ENCODE measurements around the gene KBTBD13.

DNA sequence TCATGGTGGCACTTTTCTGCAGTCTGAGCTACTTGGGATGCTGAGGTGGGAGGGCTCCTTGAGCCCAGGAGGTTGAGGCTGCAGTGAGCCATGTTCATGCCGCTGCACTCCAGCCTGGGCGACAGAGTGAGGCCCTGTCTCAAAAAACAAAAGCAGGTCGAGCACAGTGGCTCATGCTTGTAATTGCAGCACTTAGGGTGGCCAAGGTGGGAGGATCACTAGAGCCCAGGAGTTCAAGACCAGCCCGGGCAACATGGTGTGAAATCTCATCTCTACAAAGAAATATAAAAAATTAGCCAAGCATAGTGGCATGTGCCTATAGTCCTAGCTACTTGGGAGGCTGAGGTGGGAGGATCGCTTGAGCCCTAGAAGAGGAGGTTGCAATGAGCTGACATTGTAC lies 28.5 kb downstream of the KBTBD13 start:
- TF ChIP-seq, protein P1, sequence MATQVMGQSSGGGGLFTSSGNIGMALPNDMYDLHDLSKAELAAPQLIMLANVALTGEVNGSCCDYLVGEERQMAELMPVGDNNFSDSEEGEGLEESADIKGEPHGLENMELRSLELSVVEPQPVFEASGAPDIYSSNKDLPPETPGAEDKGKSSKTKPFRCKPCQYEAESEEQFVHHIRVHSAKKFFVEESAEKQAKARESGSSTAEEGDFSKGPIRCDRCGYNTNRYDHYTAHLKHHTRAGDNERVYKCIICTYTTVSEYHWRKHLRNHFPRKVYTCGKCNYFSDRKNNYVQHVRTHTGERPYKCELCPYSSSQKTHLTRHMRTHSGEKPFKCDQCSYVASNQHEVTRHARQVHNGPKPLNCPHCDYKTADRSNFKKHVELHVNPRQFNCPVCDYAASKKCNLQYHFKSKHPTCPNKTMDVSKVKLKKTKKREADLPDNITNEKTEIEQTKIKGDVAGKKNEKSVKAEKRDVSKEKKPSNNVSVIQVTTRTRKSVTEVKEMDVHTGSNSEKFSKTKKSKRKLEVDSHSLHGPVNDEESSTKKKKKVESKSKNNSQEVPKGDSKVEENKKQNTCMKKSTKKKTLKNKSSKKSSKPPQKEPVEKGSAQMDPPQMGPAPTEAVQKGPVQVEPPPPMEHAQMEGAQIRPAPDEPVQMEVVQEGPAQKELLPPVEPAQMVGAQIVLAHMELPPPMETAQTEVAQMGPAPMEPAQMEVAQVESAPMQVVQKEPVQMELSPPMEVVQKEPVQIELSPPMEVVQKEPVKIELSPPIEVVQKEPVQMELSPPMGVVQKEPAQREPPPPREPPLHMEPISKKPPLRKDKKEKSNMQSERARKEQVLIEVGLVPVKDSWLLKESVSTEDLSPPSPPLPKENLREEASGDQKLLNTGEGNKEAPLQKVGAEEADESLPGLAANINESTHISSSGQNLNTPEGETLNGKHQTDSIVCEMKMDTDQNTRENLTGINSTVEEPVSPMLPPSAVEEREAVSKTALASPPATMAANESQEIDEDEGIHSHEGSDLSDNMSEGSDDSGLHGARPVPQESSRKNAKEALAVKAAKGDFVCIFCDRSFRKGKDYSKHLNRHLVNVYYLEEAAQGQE (IDR thresholded peaks at IDR 0.05; ENCODE audit: insufficient read depth in 1 of 2, low read depth in 2 of 2, low read length in 1 of 2), result no peak
- TF ChIP-seq, protein P2, sequence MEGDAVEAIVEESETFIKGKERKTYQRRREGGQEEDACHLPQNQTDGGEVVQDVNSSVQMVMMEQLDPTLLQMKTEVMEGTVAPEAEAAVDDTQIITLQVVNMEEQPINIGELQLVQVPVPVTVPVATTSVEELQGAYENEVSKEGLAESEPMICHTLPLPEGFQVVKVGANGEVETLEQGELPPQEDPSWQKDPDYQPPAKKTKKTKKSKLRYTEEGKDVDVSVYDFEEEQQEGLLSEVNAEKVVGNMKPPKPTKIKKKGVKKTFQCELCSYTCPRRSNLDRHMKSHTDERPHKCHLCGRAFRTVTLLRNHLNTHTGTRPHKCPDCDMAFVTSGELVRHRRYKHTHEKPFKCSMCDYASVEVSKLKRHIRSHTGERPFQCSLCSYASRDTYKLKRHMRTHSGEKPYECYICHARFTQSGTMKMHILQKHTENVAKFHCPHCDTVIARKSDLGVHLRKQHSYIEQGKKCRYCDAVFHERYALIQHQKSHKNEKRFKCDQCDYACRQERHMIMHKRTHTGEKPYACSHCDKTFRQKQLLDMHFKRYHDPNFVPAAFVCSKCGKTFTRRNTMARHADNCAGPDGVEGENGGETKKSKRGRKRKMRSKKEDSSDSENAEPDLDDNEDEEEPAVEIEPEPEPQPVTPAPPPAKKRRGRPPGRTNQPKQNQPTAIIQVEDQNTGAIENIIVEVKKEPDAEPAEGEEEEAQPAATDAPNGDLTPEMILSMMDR (IDR thresholded peaks at IDR 0.05), result no peak

All from Panc1 (cell line).